ENCODE measurements around the gene ADISSP. TPM values are rescaled to one million over a fixed set of nuclear protein-coding genes. Genes with fewer than 3 reads are reported as not detected.

Gene ADISSP
- total RNA-seq, 1 donor from 2014 or later: 43.2 TPM

DNA sequence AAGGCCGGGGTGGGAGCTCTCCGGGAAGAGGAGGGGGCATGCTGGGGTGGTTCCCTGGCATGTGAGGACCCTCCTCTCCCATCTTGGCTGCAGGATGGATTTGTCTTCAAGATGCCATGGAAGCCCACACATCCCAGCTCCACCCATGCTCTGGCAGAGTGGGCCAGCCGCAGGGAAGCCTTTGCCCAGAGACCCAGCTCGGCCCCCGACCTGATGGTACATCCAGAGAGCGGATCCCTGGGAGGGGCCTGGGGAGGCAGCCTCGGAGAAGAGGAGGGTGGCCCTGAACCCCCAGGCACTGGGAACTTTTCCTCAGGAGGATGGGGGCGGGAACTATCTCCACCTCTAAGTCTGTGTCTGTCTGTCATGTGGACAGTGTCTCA lies 33.3 kb upstream of the ADISSP start:
- peaks cover 23% of the 10 kb centered on the region for H3K36me3 Mint-ChIP-seq (ENCODE audit: low read depth, unreplicated experiment)
- no peak for FAIRE-seq
- Histone ChIP-seq H3K9me3 (ENCODE audit: insufficient read depth, low read depth, low read length) (no peaks in the 10 kb centered on the region), H2AFZ (ENCODE audit: low read depth, low read length) (no peak overlapping the region), H3K4me1 (ENCODE audit: insufficient read depth, low read length) (peaks cover 39% of the 10 kb centered on the region), H3K4me2 (ENCODE audit: low read length) (no peak overlapping the region), H3K27me3 (ENCODE audit: insufficient read depth, low read length) (no peaks in the 10 kb centered on the region), H3K9ac (ENCODE audit: low read length) (no peak overlapping the region), H3K4me3 (ENCODE audit: insufficient read depth, low read depth, low read length) (no peak overlapping the region), H3K27ac (ENCODE audit: low read depth, low read length) (no peak overlapping the region), H4K20me1 (ENCODE audit: insufficient read depth, low read length) (peaks cover 6% of the 10 kb centered on the region), H3K79me2 (ENCODE audit: insufficient read depth, low read length) (peaks cover 34% of the 10 kb centered on the region), H3K36me3 (ENCODE audit: insufficient read depth, low read length) (peaks cover 17% of the 10 kb centered on the region)
- no peak overlapping the region for H3K27ac Mint-ChIP-seq (ENCODE audit: unreplicated experiment)
- H3K4me1 Mint-ChIP-seq (ENCODE audit: low read depth, unreplicated experiment): peaks cover 16% of the 10 kb centered on the region
- TF ChIP-seq, protein P1, sequence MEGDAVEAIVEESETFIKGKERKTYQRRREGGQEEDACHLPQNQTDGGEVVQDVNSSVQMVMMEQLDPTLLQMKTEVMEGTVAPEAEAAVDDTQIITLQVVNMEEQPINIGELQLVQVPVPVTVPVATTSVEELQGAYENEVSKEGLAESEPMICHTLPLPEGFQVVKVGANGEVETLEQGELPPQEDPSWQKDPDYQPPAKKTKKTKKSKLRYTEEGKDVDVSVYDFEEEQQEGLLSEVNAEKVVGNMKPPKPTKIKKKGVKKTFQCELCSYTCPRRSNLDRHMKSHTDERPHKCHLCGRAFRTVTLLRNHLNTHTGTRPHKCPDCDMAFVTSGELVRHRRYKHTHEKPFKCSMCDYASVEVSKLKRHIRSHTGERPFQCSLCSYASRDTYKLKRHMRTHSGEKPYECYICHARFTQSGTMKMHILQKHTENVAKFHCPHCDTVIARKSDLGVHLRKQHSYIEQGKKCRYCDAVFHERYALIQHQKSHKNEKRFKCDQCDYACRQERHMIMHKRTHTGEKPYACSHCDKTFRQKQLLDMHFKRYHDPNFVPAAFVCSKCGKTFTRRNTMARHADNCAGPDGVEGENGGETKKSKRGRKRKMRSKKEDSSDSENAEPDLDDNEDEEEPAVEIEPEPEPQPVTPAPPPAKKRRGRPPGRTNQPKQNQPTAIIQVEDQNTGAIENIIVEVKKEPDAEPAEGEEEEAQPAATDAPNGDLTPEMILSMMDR (IDR thresholded peaks at IDR 0.05; ENCODE audit: insufficient read depth, low read depth, low read length): no peak
- TF ChIP-seq EZH2 (IDR thresholded peaks at IDR 0.05; ENCODE audit: insufficient read depth, low read length): no peak
- no peaks in the 10 kb centered on the region for H3K27me3 Mint-ChIP-seq (ENCODE audit: low read depth, unreplicated experiment)
- H3K9me3 Mint-ChIP-seq (ENCODE audit: unreplicated experiment): no peaks in the 10 kb centered on the region
- no peak overlapping the region for H3K4me3 Mint-ChIP-seq (ENCODE audit: unreplicated experiment)
- DNase-seq (ENCODE audit: low read depth): no peak

DNA sequence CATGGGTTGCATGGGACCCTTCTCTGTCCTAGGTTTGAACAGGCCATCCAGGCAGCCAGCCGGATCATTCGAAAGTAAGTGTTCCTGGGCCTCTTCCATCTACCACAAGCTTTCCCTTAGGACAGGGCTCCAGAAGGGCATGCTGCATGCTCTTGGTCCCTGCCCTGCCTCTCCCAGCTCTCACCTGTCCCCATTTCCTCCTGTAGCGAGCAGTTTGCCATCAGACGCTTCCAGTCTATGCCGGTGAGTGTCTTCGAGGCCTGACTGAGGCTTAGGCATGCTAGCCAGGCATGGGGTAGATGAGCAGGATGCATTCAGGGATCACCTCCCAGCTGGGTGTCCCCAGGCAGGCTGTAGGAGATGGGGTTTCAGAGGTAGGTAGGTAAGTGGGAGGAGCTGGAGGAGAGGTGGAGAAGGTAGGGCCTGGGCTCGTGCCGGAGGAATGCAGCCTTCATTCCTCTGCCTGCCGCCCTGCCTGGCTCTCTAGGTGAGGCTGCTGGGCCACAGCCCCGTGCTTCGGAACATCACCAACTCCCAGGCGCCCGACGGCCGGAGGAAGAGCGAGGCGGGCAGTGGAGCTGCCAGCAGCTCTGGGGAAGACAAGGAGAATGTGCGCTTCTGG lies 32.8 kb upstream of the ADISSP start:
- Histone ChIP-seq H3K9ac (ENCODE audit: low read length) (no peak overlapping the region), H2AFZ (ENCODE audit: low read depth, low read length) (no peak overlapping the region), H3K79me2 (ENCODE audit: insufficient read depth, low read length) (peaks cover 34% of the 10 kb centered on the region), H3K27me3 (ENCODE audit: insufficient read depth, low read length) (no peaks in the 10 kb centered on the region), H4K20me1 (ENCODE audit: insufficient read depth, low read length) (peaks cover 6% of the 10 kb centered on the region), H3K9me3 (ENCODE audit: insufficient read depth, low read depth, low read length) (no peaks in the 10 kb centered on the region), H3K4me3 (ENCODE audit: insufficient read depth, low read depth, low read length) (no peak overlapping the region), H3K27ac (ENCODE audit: low read depth, low read length) (no peak overlapping the region), H3K36me3 (ENCODE audit: insufficient read depth, low read length) (peaks cover 17% of the 10 kb centered on the region), H3K4me1 (ENCODE audit: insufficient read depth, low read length) (peaks cover 34% of the 10 kb centered on the region), H3K4me2 (ENCODE audit: low read length) (no peak overlapping the region)
- no peak overlapping the region for H3K27ac Mint-ChIP-seq (ENCODE audit: unreplicated experiment)
- DNase-seq (ENCODE audit: low read depth): no peak
- TF ChIP-seq EZH2 (IDR thresholded peaks at IDR 0.05; ENCODE audit: insufficient read depth, low read length): no peak
- TF ChIP-seq, protein P1 (IDR thresholded peaks at IDR 0.05; ENCODE audit: insufficient read depth, low read depth, low read length): no peak
- no peak for FAIRE-seq
- H3K27me3 Mint-ChIP-seq (ENCODE audit: low read depth, unreplicated experiment): no peaks in the 10 kb centered on the region
- no peaks in the 10 kb centered on the region for H3K9me3 Mint-ChIP-seq (ENCODE audit: unreplicated experiment)
- peaks cover 11% of the 10 kb centered on the region for H3K4me1 Mint-ChIP-seq (ENCODE audit: low read depth, unreplicated experiment)
- H3K4me3 Mint-ChIP-seq (ENCODE audit: unreplicated experiment): no peak overlapping the region
- peaks cover 23% of the 10 kb centered on the region for H3K36me3 Mint-ChIP-seq (ENCODE audit: low read depth, unreplicated experiment)

DNA sequence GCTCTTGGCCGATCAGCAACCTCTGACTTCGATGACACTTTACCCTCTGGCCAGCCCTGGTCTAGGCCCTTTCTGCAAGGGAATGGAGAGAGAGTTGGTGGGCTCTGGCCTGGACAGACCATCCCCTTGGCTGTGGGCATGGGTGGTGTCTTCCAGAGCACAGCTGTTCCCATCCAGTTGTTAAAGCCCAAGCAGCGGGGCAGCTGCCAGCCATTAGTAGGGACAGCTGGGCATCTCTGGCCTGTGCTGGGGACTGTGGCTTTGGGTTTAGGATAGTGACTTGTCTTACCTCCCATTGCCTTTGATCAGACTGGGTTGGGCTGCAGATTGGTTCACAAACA lies 31.3 kb upstream of the ADISSP start:
- Histone ChIP-seq H2AFZ (ENCODE audit: low read depth, low read length) (no peak overlapping the region), H3K4me3 (ENCODE audit: insufficient read depth, low read depth, low read length) (no peak overlapping the region), H3K9me3 (ENCODE audit: insufficient read depth, low read depth, low read length) (no peaks in the 10 kb centered on the region), H3K79me2 (ENCODE audit: insufficient read depth, low read length) (peaks cover 34% of the 10 kb centered on the region), H3K27me3 (ENCODE audit: insufficient read depth, low read length) (no peaks in the 10 kb centered on the region), H3K4me1 (ENCODE audit: insufficient read depth, low read length) (peaks cover 30% of the 10 kb centered on the region), H3K4me2 (ENCODE audit: low read length) (no peak overlapping the region), H3K27ac (ENCODE audit: low read depth, low read length) (no peak overlapping the region), H3K9ac (ENCODE audit: low read length) (no peak overlapping the region), H3K36me3 (ENCODE audit: insufficient read depth, low read length) (peaks cover 17% of the 10 kb centered on the region), H4K20me1 (ENCODE audit: insufficient read depth, low read length) (peaks cover 6% of the 10 kb centered on the region)
- FAIRE-seq: no peak
- TF ChIP-seq, protein P1 (IDR thresholded peaks at IDR 0.05; ENCODE audit: insufficient read depth, low read depth, low read length): no peak
- no peak for TF ChIP-seq EZH2 (IDR thresholded peaks at IDR 0.05; ENCODE audit: insufficient read depth, low read length)
- DNase-seq (ENCODE audit: low read depth): no peak
- no peaks in the 10 kb centered on the region for H3K27me3 Mint-ChIP-seq (ENCODE audit: low read depth, unreplicated experiment)
- peaks cover 11% of the 10 kb centered on the region for H3K4me1 Mint-ChIP-seq (ENCODE audit: low read depth, unreplicated experiment)
- peaks cover 22% of the 10 kb centered on the region for H3K36me3 Mint-ChIP-seq (ENCODE audit: low read depth, unreplicated experiment)
- no peaks in the 10 kb centered on the region for H3K9me3 Mint-ChIP-seq (ENCODE audit: unreplicated experiment)
- H3K4me3 Mint-ChIP-seq (ENCODE audit: unreplicated experiment): no peak overlapping the region
- H3K27ac Mint-ChIP-seq (ENCODE audit: unreplicated experiment): peak overlapping the region; percentile 66
